GM04503 (cell line): Measurements from ENCODE around the gene SHISA8.
A peak's percentile ranks its signal among the peaks of the same experiment; 100 is the strongest.
"Not testable (repeated sequence)": the region's sequence is repeated elsewhere in the genome, so short reads cannot be mapped to it uniquely, and the experiment has no call there.

Experiments used
- DNase-seq: peaks from one replicate; pipeline ENCODE4 v3.0.0-alpha.2; 2012; ENCODE audit warnings: low read depth

Gene SHISA8

DNA sequence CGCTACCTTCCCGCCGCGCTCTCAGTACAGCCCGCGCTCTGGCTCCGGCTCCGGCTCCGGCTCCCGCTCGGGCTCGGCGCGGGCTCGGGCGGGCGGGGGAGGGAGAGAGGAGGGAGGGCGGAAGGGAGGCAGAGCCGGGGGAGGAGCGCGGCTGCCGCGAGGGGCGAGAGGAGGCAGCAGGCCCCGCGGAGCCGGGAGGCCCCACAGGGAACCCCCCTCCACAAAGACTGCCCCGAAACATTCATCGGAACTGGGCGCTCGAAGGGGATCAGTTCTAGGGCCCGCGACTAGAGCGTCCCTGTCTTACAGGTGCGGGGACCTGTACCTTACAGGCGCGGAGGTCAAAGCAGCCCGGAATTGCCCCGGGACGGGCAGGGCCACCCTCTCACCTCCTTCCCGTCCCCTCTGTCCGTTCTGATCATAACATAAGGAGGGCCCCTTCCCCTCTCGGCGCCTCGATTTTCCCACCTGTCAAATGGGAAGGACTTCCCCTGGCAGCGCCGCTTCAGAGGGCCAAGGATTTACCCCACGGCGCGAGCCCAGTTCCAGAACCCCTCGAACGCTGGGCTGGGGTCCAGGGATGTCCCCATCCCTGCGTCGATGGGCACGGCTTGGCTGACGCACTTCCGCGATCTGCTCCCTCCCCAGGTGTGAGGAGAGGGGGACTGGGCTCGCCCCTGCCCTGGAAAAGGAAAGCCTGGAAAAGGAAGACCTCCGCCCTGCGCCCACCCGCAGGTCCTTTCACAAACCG lies at the start of gene SHISA8:
Gene SHISA8, minus strand, starts transcription at position 40 of the 751 bp plus-strand sequence. CDS start 407 bp downstream, outside the sequence.
- no peak for DNase-seq

DNA sequence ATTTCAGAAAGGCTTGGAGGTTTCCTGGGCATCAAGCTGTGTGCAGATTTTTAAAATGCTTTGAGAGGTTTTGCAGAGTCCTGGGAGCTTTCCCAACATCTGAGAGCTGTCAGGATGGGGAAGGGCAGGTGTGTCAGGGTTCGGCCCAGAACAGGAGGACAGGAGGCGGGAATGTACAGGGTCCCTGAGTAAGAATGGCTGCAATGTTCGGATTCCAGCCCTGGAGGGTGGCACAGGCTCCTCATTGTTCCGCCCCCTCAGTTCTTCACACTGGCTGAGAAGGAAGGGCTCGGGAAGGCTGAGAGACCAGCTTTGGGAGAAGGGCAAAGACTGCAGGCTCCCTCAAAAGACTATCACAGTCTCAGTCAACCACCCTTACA lies 49.2 kb upstream of the SHISA8 start:
- DNase-seq, result no peak

- no peak for DNase-seq
These were observed 48.7 kb upstream of the SHISA8 start for GRCh38 chr22:41963453-41964111.

DNA sequence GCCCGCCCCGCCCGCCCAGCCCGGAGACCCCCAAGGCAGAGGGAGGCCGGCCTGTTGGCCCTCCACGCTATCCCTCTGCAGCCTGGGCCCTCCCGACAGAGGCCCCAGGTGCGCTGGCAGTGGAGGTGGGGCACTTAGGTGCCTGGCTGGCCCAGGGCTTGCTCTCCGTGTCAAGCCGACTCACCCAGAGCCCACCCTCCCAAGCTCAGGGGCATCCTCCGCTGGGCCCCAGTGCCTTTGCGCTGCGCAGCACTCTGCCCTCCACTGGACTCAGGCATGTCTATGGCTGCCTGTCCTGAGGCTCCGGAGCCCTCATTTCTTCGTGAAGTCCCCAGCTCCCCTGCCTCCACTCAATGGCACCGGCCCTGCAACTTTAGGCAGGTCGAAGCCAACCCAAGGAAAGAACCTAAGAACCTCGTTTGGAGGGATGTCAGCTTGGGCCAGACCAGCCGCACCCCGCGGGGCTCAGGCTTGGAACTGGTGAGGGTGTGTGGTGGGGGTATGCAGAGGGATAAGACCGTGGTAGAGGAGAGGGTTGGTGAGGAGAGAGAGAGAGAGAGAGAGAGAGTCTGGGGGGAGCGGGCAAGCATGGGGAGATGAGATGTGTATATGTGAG lies 43.2 kb upstream of the SHISA8 start:
- no peak for DNase-seq

DNA sequence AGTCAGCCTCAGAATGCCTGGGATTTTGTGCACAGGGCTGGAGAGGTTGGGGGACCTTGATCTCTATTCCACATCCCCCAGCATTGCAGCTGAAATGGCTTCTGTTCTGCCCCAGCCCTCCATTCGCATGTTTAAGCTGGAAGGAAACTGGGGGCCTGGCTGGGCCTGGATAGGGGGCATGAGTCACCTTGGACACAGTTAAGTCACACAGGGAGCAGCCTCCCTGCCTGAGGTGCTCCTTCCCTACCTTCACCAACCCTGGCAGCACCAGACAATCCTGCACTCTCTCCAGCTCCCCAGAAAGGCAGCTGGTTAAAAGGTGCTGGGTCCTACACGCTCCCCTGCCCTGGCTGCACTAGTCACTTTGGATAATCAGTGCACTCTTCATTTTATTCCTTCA lies 37.8 kb upstream of the SHISA8 start:
- DNase-seq, result no peak

DNA sequence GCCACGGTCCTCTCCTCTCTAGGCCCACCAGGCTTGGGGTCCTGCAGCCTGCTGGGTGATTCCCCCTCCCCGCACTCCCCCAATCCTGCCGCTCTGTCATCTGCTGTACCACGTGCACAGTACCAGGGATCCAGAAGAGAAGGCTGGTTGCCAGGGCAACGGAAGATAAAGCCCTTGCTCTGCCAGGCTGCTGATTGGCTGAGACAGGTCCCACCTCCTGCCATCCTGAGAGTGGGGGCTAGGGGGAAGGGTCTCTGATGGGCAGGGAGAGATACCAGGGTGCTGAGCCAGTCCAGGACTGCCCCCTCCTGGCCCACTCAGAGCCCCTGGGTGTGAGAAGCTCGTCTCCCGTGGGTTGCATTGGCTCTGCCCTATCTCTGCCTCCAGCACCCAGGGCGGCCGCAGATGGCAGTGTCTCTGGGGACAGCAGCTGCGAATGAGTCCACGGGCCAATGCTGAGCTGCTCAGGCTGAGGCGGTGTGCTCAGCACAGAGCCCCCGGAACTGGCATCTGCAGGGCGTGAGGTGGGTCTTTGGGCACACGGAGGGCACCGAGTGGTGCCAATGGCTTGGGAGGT lies 37.1 kb upstream of the SHISA8 start, which contains the start of gene SMIM45:
Gene SMIM45, plus strand, starts transcription at position 253 of the 577 bp plus-strand sequence.
- no peak for DNase-seq

- DNase-seq, result no peak
These were observed 34.6 kb upstream of the SHISA8 start for GRCh38 chr22:41949297-41949965.

DNA sequence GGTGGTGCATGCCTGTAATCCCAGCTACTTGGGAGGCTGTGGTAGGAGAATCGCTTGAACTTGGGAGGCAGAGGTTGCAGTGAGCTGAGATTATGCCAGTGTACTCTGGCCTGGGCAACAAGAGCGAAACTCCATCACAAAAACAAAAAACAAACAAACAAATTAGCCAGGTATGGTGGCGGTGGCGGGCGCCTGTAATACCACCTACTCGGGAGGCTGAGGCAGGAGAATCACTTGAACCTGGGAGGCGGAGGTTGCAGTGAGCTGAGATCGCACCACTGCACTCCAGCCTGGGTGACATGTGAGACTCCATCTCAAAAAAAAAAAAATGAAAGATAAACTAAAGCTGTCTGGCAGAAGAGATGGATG lies 34.0 kb upstream of the SHISA8 start:
- not testable (repeated sequence) for DNase-seq

DNA sequence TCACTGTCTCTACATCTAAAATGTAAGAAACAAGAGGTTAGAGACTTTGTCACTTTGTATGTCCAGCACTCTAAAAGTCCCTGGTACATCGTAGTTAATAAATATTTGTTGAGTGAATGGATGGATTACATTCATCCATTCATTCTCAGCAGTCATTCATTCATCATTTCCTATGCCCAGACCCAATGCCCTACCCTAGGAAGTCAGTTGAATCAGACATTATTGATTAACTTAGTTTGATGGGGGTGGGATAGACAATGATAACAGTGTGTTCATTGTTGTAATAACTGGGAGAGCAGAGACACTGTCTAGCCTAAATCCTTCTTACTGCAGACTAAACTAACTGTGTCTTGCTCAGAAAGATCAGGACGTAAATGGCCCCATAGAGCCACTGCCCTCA lies 33.3 kb upstream of the SHISA8 start:
- DNase-seq, result no peak

GRCh38 chr22:41947424-41948080 lies 32.7 kb upstream of the SHISA8 start:
- no peak for DNase-seq

GRCh38 chr22:41946629-41947423 lies 32.0 kb upstream of the SHISA8 start, which contains the start of gene CENPM:
TSS of gene CENPM (minus strand) at chr22:41947152. CDS start at chr22:41947076, 76 bp downstream.
- peak; percentile 47 for DNase-seq

DNA sequence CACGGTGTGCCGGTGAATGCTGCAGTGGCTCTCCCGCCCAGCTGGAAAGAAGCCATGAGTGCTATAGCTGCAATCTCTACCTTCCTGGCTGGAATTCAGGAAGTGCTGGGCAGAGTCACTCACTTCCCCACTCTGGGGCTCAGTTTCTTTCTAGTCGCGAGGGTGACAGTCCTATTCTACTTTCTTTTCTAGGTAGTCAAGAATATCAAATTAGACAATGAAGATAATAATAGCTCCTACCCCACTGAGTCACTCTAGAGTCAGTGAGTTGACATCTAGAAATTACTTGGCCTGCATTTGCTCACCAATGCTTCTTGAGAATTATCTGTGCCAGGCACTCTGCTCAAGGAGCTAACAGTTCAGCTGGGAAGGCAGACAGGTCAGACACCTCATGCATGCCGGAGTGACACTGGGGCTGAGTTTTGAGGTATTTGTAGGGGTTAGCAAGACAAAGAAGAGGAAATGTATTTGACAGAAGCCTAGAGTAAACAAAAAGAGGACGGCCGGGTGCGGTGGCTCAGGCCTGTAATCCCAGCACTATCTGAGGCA lies 28.9 kb upstream of the SHISA8 start:
- DNase-seq, result no peak

GRCh38 chr22:41940832-41941765 lies 26.2 kb upstream of the SHISA8 start:
- DNase-seq, result peak; percentile 85

DNA sequence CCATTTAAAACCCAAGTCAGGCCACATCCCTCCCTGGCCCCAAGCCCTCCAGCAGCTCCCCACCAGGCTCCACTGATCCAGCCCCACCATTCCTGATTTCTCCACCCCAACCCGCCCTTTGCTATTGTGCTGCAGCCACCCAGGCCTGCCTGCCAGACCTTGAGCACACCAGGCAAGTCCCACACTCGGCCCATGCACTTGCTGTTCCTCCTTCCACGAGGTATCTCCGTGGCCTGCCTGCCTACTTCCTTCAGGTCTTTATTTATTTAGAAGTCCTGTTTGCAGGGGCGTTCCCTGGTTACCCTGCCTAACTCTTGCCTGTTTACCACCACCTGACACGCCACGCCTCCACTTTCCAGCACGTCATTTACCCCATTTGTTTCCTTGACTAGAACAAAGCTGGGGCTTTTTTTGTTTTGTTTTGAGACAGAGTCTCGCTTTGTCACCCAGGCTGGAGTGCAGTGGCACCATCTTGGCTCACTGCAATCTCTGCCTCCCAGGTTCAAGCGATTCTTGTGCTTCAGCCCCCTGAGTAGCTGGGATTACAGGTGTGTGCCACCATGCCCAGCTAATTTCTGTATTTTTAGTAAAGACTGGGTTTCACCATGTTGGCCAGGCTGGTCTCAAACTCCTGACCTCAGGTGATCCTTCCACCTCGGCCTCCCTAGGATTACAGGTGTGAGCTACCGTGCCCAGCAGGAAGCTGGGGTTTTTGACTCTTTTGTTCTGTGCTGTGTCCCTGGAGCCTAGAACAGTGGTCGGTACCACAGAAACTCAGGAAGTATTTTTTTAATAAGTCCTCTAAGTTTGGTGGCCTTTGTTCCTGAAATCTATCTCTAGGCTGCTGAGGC lies 25.3 kb upstream of the SHISA8 start:
- no peak for DNase-seq

- no peak for DNase-seq
These were observed 22.0 kb upstream of the SHISA8 start for GRCh38 chr22:41936894-41937169.

DNA sequence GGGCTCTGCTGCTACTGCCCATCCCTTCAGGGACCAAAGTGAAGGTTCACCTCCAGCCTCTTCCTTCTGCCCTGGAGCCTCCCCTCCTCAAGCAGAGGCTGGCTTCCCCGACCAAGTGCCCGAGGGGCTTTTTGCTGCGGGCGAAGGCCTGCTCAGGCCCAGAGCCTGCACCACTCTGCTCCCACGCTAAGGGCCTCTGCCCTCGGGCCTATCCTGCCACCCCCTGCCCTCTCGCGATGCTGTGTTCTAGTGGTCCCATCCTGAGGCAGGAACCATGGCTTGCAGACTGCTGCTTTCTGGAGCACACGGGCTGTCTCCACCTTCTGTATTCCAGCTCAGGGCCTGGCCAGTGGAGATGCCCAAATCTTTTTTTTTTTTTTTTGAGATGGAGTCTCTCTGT lies 20.6 kb upstream of the SHISA8 start:
- DNase-seq, result no peak

- no peak for DNase-seq
These were observed 20.1 kb upstream of the SHISA8 start for GRCh38 chr22:41935015-41935351.

- DNase-seq, result no peak
These were observed 19.6 kb upstream of the SHISA8 start for GRCh38 chr22:41934284-41935014.
